B cell (primary cell): Measurements from ENCODE around the gene CYP26B1.

Experiments
- EZH2 ChIP-seq: IDR thresholded peaks from 2 replicates; pipeline ENCODE4 v1.6.1; 2012; ENCODE audit warnings: borderline replicate concordance, low read depth, mild to moderate bottlenecking, moderate library complexity, low read length; ENCODE audit not compliant: insufficient read depth, poor library complexity, severe bottlenecking
- TF ChIP-seq, protein P1 (sequence below): fragments of 200-600 bp; IDR thresholded peaks from one replicate; pipeline ENCODE4 v1.8.0; 2022; ENCODE audit warnings: antibody characterized with exemption, mild to moderate bottlenecking

DNA sequence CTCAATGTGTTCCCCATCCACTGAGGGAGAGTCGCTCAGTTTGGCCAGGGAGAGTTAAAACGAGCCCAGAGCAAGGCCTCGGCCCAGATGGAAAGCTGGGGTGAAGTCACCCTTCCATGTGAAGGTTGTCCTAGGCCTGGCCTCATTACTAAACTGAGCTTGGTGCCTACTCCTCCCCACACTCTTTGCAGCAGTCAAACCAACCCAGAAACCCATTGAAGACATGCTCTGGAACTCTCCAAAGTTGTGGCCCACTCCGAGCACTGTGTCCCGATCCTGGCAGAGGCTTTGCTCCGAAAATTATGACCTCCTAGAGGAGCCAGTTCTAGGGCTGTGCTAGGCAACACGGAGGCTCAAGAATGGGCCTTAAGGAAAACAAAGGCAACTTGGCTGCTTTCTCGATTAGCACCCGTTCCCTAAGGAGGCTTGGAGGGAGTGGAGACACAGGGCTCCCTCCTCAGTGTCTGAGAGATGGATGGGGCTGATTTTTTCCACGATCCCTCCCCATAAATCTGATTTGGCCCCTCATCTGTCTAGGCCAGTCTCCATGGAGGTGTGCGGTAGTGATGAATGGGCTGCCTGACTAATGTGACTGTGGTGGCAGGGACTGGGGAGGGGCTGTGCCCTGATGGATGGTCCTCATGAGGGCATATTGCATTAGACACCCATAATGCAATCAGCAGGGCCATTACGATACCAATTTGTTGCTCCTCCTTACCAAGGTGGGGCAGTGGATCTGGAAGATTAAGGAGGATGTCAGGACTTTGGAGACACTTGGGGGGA lies 11.7 kb upstream of the CYP26B1 start:
- TF ChIP-seq, protein P1, sequence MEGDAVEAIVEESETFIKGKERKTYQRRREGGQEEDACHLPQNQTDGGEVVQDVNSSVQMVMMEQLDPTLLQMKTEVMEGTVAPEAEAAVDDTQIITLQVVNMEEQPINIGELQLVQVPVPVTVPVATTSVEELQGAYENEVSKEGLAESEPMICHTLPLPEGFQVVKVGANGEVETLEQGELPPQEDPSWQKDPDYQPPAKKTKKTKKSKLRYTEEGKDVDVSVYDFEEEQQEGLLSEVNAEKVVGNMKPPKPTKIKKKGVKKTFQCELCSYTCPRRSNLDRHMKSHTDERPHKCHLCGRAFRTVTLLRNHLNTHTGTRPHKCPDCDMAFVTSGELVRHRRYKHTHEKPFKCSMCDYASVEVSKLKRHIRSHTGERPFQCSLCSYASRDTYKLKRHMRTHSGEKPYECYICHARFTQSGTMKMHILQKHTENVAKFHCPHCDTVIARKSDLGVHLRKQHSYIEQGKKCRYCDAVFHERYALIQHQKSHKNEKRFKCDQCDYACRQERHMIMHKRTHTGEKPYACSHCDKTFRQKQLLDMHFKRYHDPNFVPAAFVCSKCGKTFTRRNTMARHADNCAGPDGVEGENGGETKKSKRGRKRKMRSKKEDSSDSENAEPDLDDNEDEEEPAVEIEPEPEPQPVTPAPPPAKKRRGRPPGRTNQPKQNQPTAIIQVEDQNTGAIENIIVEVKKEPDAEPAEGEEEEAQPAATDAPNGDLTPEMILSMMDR: no peak
- no peak for TF ChIP-seq EZH2
